ENCODE data around the gene PACSIN3.

DNA sequence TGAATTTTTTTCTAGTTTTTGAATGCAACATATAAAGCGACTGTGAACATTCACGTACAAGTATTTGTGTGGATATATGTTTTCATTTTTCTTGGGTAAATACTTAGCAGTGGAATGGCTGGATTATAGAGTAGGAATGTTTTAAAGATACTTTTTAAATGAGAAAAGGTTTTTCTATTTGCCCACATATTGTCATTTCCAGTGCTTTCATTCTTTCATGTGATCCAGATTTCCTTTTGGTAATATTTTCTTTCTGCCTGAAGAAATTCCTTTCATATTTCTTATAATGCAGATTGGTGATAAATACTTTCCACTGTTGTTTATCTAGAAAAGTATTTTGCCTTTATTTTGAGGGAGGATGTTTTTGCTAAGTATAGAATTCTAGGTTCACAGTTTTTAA lies 36.5 kb upstream of the PACSIN3 start:
- TF ChIP-seq, protein P1, sequence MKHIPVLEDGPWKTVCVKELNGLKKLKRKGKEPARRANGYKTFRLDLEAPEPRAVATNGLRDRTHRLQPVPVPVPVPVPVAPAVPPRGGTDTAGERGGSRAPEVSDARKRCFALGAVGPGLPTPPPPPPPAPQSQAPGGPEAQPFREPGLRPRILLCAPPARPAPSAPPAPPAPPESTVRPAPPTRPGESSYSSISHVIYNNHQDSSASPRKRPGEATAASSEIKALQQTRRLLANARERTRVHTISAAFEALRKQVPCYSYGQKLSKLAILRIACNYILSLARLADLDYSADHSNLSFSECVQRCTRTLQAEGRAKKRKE (CRISPR knock-in tag; IDR thresholded peaks at IDR 0.05; ENCODE audit: low read depth): no peak
- TF ChIP-seq SMC3 (IDR thresholded peaks at IDR 0.05) (no peak), RAD21 (conservative IDR thresholded peaks at IDR 0.05 in 1 of 2, IDR thresholded peaks at IDR 0.05 in 1 of 2) (no peak), JUN (IDR thresholded peaks at IDR 0.05) (no peak), NFE2L2 (conservative IDR thresholded peaks at IDR 0.05; ENCODE audit: low read length) (no peak), POLR2AphosphoS2 (conservative IDR thresholded peaks at IDR 0.05; ENCODE audit: low read length) (no peak)
- TF ChIP-seq, protein P2, sequence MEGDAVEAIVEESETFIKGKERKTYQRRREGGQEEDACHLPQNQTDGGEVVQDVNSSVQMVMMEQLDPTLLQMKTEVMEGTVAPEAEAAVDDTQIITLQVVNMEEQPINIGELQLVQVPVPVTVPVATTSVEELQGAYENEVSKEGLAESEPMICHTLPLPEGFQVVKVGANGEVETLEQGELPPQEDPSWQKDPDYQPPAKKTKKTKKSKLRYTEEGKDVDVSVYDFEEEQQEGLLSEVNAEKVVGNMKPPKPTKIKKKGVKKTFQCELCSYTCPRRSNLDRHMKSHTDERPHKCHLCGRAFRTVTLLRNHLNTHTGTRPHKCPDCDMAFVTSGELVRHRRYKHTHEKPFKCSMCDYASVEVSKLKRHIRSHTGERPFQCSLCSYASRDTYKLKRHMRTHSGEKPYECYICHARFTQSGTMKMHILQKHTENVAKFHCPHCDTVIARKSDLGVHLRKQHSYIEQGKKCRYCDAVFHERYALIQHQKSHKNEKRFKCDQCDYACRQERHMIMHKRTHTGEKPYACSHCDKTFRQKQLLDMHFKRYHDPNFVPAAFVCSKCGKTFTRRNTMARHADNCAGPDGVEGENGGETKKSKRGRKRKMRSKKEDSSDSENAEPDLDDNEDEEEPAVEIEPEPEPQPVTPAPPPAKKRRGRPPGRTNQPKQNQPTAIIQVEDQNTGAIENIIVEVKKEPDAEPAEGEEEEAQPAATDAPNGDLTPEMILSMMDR (IDR thresholded peaks at IDR 0.05): no peak
- TF ChIP-seq, protein P3, sequence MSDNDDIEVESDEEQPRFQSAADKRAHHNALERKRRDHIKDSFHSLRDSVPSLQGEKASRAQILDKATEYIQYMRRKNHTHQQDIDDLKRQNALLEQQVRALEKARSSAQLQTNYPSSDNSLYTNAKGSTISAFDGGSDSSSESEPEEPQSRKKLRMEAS (IDR thresholded peaks at IDR 0.05): no peak
- TF ChIP-seq, protein P4, sequence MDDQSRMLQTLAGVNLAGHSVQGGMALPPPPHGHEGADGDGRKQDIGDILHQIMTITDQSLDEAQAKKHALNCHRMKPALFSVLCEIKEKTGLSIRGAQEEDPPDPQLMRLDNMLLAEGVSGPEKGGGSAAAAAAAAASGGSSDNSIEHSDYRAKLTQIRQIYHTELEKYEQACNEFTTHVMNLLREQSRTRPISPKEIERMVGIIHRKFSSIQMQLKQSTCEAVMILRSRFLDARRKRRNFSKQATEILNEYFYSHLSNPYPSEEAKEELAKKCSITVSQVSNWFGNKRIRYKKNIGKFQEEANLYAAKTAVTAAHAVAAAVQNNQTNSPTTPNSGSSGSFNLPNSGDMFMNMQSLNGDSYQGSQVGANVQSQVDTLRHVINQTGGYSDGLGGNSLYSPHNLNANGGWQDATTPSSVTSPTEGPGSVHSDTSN (IDR thresholded peaks at IDR 0.05): no peak
- TF ChIP-seq, protein P5, sequence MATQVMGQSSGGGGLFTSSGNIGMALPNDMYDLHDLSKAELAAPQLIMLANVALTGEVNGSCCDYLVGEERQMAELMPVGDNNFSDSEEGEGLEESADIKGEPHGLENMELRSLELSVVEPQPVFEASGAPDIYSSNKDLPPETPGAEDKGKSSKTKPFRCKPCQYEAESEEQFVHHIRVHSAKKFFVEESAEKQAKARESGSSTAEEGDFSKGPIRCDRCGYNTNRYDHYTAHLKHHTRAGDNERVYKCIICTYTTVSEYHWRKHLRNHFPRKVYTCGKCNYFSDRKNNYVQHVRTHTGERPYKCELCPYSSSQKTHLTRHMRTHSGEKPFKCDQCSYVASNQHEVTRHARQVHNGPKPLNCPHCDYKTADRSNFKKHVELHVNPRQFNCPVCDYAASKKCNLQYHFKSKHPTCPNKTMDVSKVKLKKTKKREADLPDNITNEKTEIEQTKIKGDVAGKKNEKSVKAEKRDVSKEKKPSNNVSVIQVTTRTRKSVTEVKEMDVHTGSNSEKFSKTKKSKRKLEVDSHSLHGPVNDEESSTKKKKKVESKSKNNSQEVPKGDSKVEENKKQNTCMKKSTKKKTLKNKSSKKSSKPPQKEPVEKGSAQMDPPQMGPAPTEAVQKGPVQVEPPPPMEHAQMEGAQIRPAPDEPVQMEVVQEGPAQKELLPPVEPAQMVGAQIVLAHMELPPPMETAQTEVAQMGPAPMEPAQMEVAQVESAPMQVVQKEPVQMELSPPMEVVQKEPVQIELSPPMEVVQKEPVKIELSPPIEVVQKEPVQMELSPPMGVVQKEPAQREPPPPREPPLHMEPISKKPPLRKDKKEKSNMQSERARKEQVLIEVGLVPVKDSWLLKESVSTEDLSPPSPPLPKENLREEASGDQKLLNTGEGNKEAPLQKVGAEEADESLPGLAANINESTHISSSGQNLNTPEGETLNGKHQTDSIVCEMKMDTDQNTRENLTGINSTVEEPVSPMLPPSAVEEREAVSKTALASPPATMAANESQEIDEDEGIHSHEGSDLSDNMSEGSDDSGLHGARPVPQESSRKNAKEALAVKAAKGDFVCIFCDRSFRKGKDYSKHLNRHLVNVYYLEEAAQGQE (IDR thresholded peaks at IDR 0.05): no peak
- TF ChIP-seq, protein P6, sequence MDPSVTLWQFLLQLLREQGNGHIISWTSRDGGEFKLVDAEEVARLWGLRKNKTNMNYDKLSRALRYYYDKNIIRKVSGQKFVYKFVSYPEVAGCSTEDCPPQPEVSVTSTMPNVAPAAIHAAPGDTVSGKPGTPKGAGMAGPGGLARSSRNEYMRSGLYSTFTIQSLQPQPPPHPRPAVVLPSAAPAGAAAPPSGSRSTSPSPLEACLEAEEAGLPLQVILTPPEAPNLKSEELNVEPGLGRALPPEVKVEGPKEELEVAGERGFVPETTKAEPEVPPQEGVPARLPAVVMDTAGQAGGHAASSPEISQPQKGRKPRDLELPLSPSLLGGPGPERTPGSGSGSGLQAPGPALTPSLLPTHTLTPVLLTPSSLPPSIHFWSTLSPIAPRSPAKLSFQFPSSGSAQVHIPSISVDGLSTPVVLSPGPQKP (IDR thresholded peaks at IDR 0.05; ENCODE audit: low read depth, low read length): no peak

All from A549 (cell line).